NCI-H460 (cell line): Measurements from ENCODE around the gene RPS21. TPM values are rescaled to one million over a fixed set of nuclear protein-coding genes. Genes with fewer than 3 reads are reported as not detected.

Source experiments
- DNase-seq: peaks from one replicate; pipeline ENCODE4 v3.0.0-alpha.2; 2016; ENCODE audit warnings: low read depth; ENCODE audit errors: extremely low read depth
- total RNA-seq: library from RNA; depleted of rRNA; stranded (reverse); fragments of >200 nt; shearing (Covaris generic); gene quantifications from 2 replicates; pipeline ENCODE4 v1.2.3, GENCODE V29; 2014

RPS21 gene
- total RNA-seq, 1 experiment from 2014 or later: 1,943 TPM

DNA sequence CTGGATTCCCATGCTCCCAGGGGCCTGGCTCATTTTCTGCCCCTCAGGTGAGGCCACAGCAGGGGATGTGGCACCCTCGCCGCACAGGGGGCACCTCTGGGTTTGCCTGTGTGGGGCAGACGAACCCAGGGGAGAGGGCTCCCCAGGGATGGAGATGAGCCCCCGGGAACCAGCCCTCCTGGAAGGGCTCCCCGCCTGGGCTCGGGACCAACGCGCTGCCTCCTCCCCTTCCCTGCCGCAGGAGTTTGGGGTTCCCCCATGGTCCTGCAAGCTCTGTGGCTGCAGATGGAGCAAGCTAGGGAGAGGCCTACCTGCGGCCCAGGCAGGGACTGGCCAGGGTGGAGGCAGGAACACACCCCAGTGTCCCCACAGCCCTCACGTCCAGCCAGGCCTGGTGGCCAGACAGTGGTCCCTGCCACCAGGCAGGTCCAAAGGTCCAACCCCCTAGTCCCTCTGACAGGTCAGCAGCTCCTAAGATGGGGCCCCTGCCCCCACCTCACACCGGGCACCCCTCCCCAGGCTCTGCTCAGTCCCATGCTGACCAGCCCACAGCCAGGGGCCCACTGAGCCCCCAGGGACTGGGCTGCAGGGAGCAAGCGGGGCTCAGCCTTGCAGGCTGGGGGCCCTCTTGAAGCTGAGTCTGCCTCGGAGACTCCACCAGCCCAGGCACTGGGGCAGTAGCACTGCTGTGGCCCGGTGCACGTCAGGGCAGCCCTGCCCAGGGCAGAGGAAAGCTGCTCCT is 33.4 kb upstream of the RPS21 start:
- DNase-seq: no peak

GRCh38 chr20:62354031-62354808 is 32.7 kb upstream of the RPS21 start:
- no peak for DNase-seq

DNA sequence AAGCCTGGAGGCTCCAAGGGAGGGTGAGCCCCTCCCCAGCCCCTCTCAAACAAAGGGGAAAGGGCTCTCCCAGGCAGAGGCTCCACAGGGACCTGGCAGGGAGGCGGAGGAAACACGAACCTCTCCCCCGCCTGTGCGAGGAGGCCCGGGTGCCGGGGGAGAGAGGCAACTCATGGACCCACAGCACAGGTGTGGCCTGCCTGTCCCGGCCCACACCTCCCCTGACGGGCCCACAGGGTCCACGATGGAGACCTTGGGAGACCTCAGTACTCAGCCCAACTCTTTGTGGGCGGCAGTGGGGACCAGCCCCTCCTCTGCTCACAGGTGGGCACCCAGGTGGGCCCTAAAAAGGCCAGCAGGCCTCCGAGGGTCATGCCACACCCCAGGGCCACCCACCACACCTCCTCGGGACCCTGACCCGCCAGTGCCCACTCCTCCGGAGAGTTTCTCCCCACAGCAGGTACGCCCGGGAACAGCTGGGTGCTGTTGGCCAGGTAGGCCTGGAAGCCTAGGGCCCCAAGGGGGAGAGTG is 32.0 kb upstream of the RPS21 start:
- no peak for DNase-seq

- DNase-seq: no peak
Observed at GRCh38 chr20:62355516-62355877, 31.4 kb upstream of the RPS21 start.

DNA sequence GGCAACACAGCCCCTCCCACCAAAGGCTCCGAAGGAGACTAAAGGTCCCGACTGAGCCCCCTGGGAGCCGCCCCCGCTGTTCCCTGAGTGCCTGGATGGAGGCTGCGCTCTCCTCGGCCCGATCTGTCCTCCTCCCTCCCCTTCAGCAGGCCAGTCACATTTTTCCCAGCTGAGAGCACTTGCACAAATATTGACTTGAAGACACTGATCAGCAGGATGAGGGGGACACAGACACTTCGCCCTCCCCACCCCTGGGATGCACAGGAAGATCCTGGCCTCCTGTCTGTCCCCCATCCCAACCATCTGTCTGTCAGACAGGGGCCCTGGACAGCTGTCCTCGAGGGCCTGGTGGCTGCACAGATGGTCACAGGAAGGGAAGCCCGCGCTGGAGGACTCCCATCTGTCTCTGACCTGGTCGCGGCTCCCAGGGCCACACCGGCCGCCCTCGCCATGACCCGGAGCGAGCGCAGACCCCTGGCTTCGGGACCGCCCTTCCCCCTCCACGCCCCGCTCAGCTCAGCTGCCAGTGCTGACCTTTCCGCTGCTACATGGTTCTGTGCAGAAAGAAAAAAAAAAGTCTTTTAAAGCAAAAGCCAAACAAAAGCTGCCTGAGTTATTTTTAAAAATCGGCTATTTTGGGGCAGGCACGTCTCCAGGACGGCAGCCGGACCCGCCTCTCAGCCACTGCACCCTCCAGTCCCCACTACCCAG is 30.9 kb upstream of the RPS21 start:
- no peak for DNase-seq

GRCh38 chr20:62356589-62357186 is 30.2 kb upstream of the RPS21 start:
- no peak for DNase-seq

DNA sequence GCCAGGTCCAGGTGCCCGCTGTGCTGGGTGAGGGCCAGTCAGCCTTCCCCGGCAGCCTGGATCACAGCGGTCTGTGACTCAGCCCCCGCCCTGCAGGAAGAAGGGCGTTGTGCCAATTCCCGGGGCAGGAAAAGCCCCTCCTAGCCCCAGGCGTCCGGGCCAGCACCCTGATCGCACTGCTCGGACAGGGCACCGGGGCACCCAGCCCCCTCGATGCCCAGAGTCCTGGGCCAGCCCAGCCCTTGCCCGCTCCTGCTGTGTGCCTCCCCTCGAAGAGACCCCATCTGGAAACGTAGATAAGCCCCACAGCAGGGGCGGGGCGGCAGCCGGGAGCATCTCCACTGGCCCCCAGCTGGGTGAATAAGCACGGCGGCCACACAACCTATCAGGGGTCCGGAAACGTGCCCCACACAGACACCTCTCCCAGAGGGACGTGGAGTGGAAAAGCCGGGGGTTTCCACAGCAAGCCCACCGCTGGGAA is 29.7 kb upstream of the RPS21 start:
- DNase-seq: no peak

DNA sequence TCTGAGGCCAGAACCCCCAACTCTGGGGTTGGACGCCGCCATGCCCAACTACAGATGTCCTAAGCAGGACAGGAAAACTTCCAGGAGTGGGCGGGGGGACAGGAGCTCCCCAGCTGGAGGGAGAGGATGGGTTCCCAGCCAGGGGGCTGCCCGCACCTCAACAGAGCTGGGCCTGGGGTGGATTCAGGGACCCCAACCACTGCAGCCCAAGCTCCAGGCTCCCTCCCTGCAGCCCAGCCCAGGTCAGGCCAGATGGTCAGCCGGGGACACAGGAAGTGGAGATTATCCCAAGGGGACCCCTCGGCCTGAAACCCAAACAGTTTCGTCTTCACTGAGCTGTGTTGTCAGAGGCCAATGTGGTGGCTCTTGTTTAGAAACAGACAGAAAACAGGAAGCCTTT is 29.2 kb upstream of the RPS21 start:
- DNase-seq: no peak

DNA sequence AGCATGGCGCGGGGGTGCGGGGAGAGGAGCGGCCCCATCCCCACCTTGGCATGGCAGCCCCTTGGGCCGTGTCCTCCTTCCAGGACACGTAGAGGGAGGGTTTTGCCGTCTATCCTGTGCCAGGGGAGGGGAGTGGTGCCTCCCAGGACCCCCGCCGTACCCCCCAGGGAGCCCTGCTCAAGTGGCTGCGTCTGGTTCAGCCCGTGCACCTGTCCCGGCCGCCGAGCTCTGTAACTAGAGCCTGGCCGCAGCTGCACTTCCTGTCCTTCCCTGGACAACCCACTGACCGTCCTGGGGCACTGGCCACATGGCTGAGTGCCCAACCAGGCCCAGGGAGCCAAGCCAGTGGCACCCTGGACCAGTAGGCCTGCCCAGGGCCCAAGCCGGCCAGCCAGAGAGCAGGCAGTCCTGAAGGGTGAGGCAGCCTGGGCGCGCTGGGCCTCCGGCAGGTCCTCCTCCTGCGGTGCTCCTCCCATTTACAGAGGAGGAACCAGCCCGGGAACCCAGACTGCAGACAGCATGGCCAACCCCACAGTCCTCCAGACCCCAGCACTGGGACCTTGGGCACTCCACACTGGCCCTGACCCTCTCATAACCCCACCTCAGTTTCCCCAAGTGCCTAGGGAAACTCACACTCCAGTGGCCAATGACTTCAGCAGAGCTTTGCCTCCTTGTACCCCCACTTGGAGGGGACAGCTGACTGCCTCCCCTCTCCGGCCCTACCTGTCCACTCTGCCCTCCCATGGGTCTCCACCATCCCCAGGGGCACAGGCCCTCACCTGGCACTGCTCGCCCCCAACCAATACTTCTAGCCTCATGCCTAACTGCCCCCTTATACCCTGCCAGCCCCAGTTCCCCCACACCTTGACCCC is 28.5 kb upstream of the RPS21 start:
- no peak for DNase-seq

DNA sequence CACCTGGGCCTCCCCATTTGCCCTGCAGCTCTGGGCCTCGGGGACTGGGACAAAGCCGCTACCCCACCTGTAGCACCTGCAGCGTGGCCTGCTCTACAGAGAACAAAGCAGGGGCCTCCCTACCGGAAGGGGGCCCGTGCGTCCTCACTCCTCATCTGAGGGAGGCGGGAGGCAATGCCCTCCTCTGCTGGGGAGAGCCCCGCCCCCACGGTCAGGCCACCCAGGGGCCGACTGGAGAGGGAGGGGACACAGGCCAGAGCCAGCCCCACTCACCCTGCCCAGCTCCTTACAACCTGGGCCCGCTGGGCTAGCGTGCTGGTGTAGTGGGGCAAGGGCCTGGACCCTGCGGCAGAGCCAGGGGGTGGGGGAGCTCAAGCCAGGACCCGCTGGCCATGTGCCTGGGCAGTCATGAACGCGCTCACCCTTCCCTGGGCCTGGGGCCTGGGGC is 27.8 kb upstream of the RPS21 start:
- DNase-seq: no peak

- DNase-seq: peak; percentile 99
Observed at GRCh38 chr20:62359491-62360121, 27.3 kb upstream of the RPS21 start.

- DNase-seq: peak; percentile 83
Observed at GRCh38 chr20:62360854-62361798, 25.8 kb upstream of the RPS21 start.

GRCh38 chr20:62361799-62362589 is 24.9 kb upstream of the RPS21 start:
- no peak for DNase-seq

- DNase-seq: no peak
Observed at GRCh38 chr20:62362590-62362940, 24.3 kb upstream of the RPS21 start.

DNA sequence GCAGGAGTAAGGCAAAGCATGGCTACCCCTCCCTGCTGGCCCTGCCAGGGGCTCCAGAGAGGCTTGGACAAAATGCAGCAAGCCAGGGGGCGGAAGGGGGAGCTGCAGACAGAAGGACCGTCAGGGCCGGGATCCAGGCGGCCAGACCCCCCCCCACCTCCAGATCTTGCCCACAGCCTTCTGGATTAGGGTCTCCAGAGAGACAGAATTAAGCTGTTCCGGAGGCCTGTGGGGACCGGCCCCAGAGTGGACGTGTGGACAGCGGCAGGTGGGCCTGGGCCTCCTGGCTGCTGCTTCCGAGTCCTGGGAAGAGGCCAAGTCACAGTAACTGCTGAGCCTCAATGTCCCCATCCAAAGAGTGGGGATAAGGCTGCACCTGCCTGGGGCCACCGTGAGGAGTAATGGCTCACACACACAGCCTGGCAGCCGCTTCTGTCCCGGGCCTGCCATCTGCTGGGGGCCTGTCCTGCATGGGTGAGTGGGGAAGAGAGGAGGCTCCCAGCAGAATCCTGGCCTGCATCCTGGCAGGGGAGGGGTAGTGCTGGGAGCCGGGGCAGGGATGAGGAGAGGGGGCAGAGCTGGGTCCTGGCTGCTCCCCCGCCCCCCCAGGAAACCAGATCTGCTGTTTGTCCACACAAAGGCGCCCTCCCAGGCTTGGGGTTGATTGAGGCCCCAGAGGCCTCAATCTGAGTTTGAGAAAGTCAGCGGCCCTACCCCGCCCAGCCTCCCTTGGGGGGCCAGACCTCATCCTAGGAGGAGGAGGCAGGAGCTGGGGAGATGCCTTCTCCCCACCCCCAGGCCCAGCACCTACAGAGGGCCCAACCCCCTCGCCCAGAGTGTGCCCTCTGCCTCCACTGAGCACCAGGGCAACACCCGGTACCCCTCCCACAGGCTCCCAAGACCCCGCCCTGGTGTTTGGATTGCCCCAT is 23.6 kb upstream of the RPS21 start:
- DNase-seq: no peak
